ENCODE data around the gene GH1. TPM values are rescaled to one million over a fixed set of nuclear protein-coding genes. Genes with fewer than 3 reads are reported as not detected.

GH1 gene
- total and polyA plus RNA-seq, 2 of the 13 experiments (the other 11 are each of a cell fraction or from before 2014, with no cell fraction given) = not detected

GRCh38 chr17:63914471-63914870, 4.2 kb downstream of the GH1 start:
- BruUV-seq (replicated peaks) = no TSS peak
- no peak for FAIRE-seq
- H3K4me3 ChIP-seq (replicated peaks in 1 of 3; ENCODE audit: insufficient read depth in 1 of 3, low read depth in 2 of 3, low read length in 3 of 3) = no peak overlapping the region
- TF ChIP-seq MIER3 (CRISPR knock-in tag; IDR thresholded peaks at IDR 0.05; ENCODE audit: borderline replicate concordance) (no peak), ZNF737 (CRISPR knock-in tag; IDR thresholded peaks at IDR 0.05; ENCODE audit: borderline replicate concordance) (no peak), DNMT3B (CRISPR knock-in tag; conservative IDR thresholded peaks at IDR 0.05) (no peak), ZFY (CRISPR knock-in tag; IDR thresholded peaks at IDR 0.05) (no peak), NKX3-1 (CRISPR knock-in tag; IDR thresholded peaks at IDR 0.05) (no peak), BRCA1 (CRISPR knock-in tag; IDR thresholded peaks at IDR 0.05) (no peak), ZNF496 (CRISPR knock-in tag; IDR thresholded peaks at IDR 0.05; ENCODE audit: insufficient replicate concordance) (no peak), SRY (CRISPR knock-in tag; IDR thresholded peaks at IDR 0.05) (no peak), SP5 (CRISPR knock-in tag; IDR thresholded peaks at IDR 0.05; ENCODE audit: borderline replicate concordance, low read depth) (no peak), ZNF12 (CRISPR knock-in tag; IDR thresholded peaks at IDR 0.05) (no peak), SPEN (CRISPR knock-in tag; IDR thresholded peaks at IDR 0.05; ENCODE audit: low read depth) (no peak), MYNN (CRISPR knock-in tag; IDR thresholded peaks at IDR 0.05; ENCODE audit: low read depth) (no peak), ZNF460 (CRISPR knock-in tag; IDR thresholded peaks at IDR 0.05; ENCODE audit: borderline replicate concordance) (no peak), ERF (CRISPR knock-in tag; IDR thresholded peaks at IDR 0.05) (no peak)
- TF ChIP-seq, protein P1, sequence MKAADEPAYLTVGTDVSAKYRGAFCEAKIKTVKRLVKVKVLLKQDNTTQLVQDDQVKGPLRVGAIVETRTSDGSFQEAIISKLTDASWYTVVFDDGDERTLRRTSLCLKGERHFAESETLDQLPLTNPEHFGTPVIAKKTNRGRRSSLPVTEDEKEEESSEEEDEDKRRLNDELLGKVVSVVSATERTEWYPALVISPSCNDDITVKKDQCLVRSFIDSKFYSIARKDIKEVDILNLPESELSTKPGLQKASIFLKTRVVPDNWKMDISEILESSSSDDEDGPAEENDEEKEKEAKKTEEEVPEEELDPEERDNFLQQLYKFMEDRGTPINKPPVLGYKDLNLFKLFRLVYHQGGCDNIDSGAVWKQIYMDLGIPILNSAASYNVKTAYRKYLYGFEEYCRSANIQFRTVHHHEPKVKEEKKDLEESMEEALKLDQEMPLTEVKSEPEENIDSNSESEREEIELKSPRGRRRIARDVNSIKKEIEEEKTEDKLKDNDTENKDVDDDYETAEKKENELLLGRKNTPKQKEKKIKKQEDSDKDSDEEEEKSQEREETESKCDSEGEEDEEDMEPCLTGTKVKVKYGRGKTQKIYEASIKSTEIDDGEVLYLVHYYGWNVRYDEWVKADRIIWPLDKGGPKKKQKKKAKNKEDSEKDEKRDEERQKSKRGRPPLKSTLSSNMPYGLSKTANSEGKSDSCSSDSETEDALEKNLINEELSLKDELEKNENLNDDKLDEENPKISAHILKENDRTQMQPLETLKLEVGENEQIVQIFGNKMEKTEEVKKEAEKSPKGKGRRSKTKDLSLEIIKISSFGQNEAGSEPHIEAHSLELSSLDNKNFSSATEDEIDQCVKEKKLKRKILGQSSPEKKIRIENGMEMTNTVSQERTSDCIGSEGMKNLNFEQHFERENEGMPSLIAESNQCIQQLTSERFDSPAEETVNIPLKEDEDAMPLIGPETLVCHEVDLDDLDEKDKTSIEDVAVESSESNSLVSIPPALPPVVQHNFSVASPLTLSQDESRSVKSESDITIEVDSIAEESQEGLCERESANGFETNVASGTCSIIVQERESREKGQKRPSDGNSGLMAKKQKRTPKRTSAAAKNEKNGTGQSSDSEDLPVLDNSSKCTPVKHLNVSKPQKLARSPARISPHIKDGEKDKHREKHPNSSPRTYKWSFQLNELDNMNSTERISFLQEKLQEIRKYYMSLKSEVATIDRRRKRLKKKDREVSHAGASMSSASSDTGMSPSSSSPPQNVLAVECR (CRISPR knock-in tag; IDR thresholded peaks at IDR 0.05; ENCODE audit: borderline replicate concordance) = no peak
- no peak for ATAC-seq
- H3K9me3 ChIP-seq (ENCODE audit: low read length) = no peaks in the 10 kb centered on the region
- H3K9ac ChIP-seq (ENCODE audit: insufficient read depth, low read depth, low read length) = no peak overlapping the region
- in situ Hi-C loops (cut with HindIII; ENCODE audit: extremely low pct_ligation_motif_present, low pct_unique_long_range_greater_than_20kb) (loop anchor here (5.0 kb wide), 1 partner anchor 33 kb away; no protein-coding TSS in a partner anchor), intact Hi-C loops (cut with micrococcal nuclease; ENCODE audit: unreplicated experiment) (loop anchor here (10.0 kb wide), 1 partner anchor 220 kb away; the partner anchor contains the start of gene ERN1)
- H3K4me2 ChIP-seq (ENCODE audit: low read depth, low read length) = no peak overlapping the region
- DNase-seq (ENCODE audit: low spot score) = no peak
- H3K79me2 ChIP-seq (ENCODE audit: insufficient read depth, low read length) = no peaks in the 10 kb centered on the region
- peaks cover 4 to 52% of the 10 kb centered on the region in 2 experiments; a peak in 4 of 5 replicates for H3K27me3 ChIP-seq (ENCODE audit: control insufficient read depth in 1 of 2, insufficient read depth in 2 of 2, low read length in 2 of 2)
- H3K4me1 ChIP-seq (ENCODE audit: insufficient read depth, low read length) = peaks cover 16% of the 10 kb centered on the region
- WGBS (ENCODE audit: low lambda C conversion rate) = 64% methylated on average over 7 of the region's 7 CpGs
- ChIA-PET POLR2A (no interaction called here), CTCF (ENCODE audit: low intra/inter-chr PET ratio, low total read pairs) (no interaction called here)
- H4K20me1 ChIP-seq (ENCODE audit: insufficient read depth, low read length) = no peaks in the 10 kb centered on the region
- no peak overlapping the region for H3K27ac ChIP-seq (ENCODE audit: extremely low read length, insufficient read depth, low read length)
- H2AFZ ChIP-seq (ENCODE audit: low read length) = no peak overlapping the region
- H3K36me3 ChIP-seq (replicated peaks in 1 of 2; ENCODE audit: control insufficient read depth in 1 of 2, insufficient read depth in 2 of 2, low read length in 2 of 2) = no peaks in the 10 kb centered on the region

Measured in HepG2 (cell line).